DOHH2 (cell line): ENCODE results near the gene SLC51A.

Experiments used
- CTCF ChIP-seq: fragments of 200-600 bp; sonication (generic); IDR thresholded peaks from one replicate; pipeline ENCODE4 v1.5.1; 2014; ENCODE audit warnings: antibody characterized with exemption, mild to moderate bottlenecking, low read depth, low read length; ENCODE audit not compliant: poor library complexity, severe bottlenecking
- EZH2phosphoT487 ChIP-seq: fragments of 200-600 bp; sonication (generic); IDR thresholded peaks from 2 replicates; pipeline ENCODE4 v1.6.1; 2017; ENCODE audit warnings: borderline replicate concordance, mild to moderate bottlenecking, antibody characterized with exemption, low read length, moderate library complexity, mixed read lengths

- TF ChIP-seq CTCF, result no peak
- TF ChIP-seq EZH2phosphoT487, result no peak
Measured at GRCh38 chr3:196227121-196227561, 10.8 kb downstream of the SLC51A start.
